Fibroblast of the conjunctiva (primary cell): ENCODE measurements around the gene SIGLEC8.
"Not testable (repeated sequence)": the region's sequence is repeated elsewhere in the genome, so short reads cannot be mapped to it uniquely, and the experiment has no call there.

ENCODE experiments used
- DNase-seq: peaks from one replicate; pipeline ENCODE4 v3.0.0-alpha.2; 2010; ENCODE audit warnings: low read depth

The SIGLEC8 gene

GRCh38 chr19:51473009-51473707, 14.9 kb upstream of the SIGLEC8 start:
- DNase-seq = peak; percentile 17

GRCh38 chr19:51472607-51473006, 14.4 kb upstream of the SIGLEC8 start:
- no peak for DNase-seq

- no peak for DNase-seq
These were observed 13.3 kb upstream of the SIGLEC8 start for GRCh38 chr19:51471527-51471926.

GRCh38 chr19:51470966-51471365, 12.7 kb upstream of the SIGLEC8 start:
- DNase-seq = no peak

DNA sequence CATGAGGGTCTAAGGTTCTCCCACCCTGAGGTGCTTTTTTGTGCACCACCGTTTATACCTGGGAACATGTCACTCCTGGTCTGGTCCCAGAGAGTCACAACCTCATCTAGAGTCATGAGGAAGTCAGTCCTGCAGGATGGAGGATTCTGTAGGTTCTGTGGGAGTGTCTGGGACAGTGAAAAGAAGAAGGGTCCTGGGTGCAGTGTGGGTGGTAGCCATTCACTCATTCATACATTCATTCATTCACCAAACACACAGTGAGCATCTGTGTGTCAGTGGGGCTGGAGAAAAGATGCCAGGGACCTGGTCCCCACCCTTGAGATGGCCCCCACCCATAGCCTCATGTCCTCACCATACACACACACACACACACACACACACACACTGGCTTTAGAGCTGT, 11.4 kb upstream of the SIGLEC8 start:
- DNase-seq = no peak

DNA sequence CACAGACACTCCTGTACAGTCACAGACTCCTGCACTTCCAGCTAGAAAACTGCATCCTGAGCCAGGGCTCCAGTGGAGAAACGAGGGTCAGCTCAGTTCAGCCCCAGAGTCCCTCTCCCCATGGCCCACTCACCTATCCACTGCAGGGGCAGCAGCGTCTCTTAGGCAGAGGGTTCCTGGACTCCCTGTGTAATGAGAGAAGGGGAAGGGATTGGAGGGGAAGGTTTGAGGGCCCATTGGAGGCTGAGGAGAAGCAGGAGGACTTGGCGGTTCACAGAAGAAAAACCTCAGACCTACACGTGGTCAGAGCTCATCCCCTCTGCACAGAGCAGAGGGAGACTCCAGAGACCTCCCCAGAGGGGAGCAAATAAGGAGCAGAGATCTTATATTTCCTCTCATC, 10.9 kb upstream of the SIGLEC8 start:
- no peak for DNase-seq

- no peak for DNase-seq
These were observed 10.3 kb upstream of the SIGLEC8 start for GRCh38 chr19:51468545-51468920.

DNA sequence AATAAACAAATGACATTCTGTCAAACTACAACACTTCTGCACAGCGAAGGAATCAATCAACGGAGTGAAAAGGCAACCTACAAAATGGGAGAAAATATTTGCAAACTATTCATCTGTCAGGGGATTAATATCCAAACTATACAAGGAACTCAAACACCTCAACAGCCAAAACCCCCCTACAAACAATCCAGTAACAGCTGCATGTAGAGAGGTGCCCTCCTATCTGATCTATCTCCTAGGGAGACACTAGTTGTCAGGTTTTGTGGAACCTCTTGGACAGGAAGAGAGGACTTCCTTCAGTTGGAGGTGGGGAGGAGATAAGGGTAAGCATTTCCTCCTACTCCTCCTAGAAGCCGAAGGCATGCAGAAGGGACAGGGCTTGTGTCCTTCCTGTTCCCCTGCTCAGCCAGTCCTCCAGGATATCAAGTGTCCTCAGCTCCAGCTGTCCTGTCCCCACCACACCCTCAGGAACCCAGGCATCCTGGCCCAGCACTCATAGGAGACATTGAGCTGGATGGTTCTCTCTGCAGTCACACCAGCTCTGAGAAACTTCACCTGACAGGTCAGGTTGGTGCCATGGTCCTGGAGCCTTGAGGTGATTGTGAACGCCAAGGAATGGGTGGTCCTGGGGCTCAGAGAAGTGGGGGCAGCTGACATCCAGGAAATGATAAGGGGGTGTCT, 9.8 kb upstream of the SIGLEC8 start:
- no peak for DNase-seq

GRCh38 chr19:51466723-51467122, 8.5 kb upstream of the SIGLEC8 start:
- DNase-seq = no peak

GRCh38 chr19:51463976-51464581, 5.8 kb upstream of the SIGLEC8 start:
- DNase-seq = not testable (repeated sequence)

DNA sequence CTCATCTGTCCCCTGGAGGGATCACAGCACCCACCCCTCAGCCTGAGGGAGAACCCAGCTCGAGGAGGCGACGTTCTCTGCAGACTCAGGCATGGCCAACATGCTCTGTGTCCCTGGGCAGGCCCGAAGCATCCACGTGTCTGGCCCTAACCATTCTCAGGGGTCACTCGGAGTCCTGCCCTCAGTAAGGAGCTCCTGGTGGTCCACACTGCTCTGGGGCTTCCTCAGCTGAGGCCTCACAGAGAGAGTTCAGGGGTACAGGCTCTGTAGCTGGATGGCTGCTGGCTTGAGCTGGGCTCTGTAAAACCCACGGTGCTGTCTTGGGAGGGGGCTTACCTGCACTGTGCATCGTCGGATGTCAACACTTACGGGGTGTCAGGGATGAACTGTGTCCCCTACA, 4.4 kb upstream of the SIGLEC8 start:
- no peak for DNase-seq

DNA sequence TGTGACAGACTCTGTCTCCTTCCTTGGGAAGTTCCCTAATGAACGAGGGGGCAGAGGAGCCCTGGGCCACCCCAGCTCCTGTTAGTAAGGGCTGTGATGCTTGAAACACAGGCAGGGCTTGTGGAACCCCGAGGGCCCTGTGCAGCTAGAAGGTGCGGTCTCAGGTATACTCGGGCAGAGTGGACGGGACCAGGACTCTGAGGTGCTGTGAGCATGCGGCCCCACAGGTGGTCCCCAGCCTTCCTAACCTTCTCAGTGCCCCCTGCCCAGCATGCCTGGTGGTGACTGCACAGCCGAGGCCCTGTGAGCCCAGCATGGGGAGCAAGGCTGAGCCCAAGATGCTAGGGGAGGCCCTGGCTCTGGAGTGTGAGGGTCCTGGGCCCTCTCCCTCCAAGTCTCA, 4.0 kb upstream of the SIGLEC8 start:
- DNase-seq = no peak

- no peak for DNase-seq
These were observed 3.5 kb upstream of the SIGLEC8 start for GRCh38 chr19:51461723-51462161.

- DNase-seq = no peak
These were observed 2.1 kb upstream of the SIGLEC8 start for GRCh38 chr19:51460164-51460992.

GRCh38 chr19:51458899-51459505, 748 bp upstream of the SIGLEC8 start:
- DNase-seq = no peak

GRCh38 chr19:51457351-51458013, 772 bp downstream of the SIGLEC8 start:
- DNase-seq = no peak

GRCh38 chr19:51456541-51457290, 1.5 kb downstream of the SIGLEC8 start:
- DNase-seq = no peak

GRCh38 chr19:51450730-51451307, 7.4 kb downstream of the SIGLEC8 start:
- no peak for DNase-seq

- no peak for DNase-seq
These were observed 9.7 kb downstream of the SIGLEC8 start for GRCh38 chr19:51448411-51449016.

DNA sequence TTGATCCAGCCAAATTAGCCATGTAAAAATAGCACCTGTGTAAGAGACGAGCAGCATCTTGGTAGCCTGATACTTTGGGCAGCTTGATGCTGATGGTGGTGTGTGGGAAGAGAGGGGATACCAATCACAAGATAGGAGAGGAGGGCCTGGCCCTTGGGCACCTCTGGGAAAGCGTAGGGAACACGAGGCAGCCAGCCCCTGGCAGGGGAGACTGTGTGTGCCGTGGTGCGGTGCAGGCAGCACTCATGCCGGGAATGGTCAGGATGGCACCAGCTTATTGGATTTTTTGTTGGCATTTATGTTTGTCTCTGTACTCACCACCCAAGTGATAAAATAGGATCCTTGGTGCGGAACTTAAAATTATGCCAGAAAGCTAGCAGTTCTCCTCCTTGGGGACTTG, 10.2 kb downstream of the SIGLEC8 start:
- DNase-seq = no peak
